ENCODE results near the gene ELOVL6. TPM values are rescaled to one million over a fixed set of nuclear protein-coding genes. Genes with fewer than 3 reads are reported as not detected.

ELOVL6 gene
- total and polyA plus RNA-seq, 9 of the 15 experiments (the other 6 are each of a cell fraction or from before 2014, with no cell fraction given): 18.3 to 82.6 (median 46.0) TPM

DNA sequence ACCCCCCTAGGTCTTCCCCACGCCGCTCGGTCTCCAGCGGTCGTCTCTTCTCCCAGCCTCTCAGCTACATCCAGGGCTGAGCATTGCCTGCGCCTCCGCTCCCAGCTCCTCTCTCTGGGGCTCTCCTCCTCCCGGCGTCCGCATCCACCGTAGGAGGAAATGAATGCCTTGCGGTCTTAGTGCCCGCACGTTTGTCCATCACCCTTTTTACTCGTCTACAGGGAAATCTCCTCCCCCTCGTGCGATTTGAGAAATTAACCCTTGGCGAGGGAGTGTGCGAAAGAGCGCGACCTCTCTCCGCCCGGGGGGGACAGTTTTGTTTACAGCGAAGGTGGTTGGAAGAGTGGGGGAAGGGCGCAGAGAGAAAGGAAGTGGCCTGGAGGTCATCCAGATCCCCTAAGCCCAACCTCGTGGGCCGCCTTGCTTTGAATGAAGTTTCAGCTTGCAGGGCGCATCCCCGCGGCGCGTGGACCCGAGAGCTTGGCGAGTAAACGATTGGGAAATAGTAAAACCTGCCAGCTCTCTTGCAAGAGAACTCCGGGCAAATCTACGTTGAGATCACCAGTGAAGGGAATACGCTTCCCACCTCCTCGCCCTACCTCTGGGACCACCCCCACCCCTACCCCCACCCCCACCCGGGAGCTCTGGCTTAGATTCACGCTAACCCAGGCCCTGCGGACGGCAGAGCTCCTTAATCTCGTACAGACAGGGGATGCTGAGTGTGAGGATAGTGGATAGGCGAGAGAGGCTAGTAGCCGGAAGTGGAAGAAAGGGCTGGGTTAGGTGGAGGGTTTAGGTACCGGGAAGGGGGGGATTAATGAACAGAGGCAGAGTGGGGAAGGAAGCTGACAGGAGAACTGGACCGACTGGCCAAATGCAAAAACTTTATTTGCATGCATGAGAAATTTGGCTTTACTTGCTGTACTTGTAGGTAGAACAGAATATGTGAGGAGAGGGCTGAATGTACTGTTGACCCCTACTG, at the start of gene ELOVL6 (continued):
- TF ChIP-seq, protein P1, sequence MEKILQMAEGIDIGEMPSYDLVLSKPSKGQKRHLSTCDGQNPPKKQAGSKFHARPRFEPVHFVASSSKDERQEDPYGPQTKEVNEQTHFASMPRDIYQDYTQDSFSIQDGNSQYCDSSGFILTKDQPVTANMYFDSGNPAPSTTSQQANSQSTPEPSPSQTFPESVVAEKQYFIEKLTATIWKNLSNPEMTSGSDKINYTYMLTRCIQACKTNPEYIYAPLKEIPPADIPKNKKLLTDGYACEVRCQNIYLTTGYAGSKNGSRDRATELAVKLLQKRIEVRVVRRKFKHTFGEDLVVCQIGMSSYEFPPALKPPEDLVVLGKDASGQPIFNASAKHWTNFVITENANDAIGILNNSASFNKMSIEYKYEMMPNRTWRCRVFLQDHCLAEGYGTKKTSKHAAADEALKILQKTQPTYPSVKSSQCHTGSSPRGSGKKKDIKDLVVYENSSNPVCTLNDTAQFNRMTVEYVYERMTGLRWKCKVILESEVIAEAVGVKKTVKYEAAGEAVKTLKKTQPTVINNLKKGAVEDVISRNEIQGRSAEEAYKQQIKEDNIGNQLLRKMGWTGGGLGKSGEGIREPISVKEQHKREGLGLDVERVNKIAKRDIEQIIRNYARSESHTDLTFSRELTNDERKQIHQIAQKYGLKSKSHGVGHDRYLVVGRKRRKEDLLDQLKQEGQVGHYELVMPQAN (IDR thresholded peaks at IDR 0.05; ENCODE audit: borderline replicate concordance): no peak; the same call in 1 of the 2 replicates
- peak; percentile 56 for TF ChIP-seq EGR1 (conservative IDR thresholded peaks at IDR 0.05)
- no peak for TF ChIP-seq SMAD1 (IDR thresholded peaks at IDR 0.05; ENCODE audit: low read depth, low read length, partially characterized antibody)
- TF ChIP-seq ZBED1 (IDR thresholded peaks at IDR 0.05): no peak
- TF ChIP-seq TEAD1 (CRISPR knock-in tag; IDR thresholded peaks at IDR 0.05): no peak
- TF ChIP-seq MAFF (IDR thresholded peaks at IDR 0.05; ENCODE audit: low read length): no peak
- TF ChIP-seq ZNF699 (CRISPR knock-in tag; IDR thresholded peaks at IDR 0.05; ENCODE audit: insufficient replicate concordance): no peak
- peak; percentile 82 for TF ChIP-seq CXXC5 (CRISPR knock-in tag; IDR thresholded peaks at IDR 0.05)
- TF ChIP-seq, protein P2, sequence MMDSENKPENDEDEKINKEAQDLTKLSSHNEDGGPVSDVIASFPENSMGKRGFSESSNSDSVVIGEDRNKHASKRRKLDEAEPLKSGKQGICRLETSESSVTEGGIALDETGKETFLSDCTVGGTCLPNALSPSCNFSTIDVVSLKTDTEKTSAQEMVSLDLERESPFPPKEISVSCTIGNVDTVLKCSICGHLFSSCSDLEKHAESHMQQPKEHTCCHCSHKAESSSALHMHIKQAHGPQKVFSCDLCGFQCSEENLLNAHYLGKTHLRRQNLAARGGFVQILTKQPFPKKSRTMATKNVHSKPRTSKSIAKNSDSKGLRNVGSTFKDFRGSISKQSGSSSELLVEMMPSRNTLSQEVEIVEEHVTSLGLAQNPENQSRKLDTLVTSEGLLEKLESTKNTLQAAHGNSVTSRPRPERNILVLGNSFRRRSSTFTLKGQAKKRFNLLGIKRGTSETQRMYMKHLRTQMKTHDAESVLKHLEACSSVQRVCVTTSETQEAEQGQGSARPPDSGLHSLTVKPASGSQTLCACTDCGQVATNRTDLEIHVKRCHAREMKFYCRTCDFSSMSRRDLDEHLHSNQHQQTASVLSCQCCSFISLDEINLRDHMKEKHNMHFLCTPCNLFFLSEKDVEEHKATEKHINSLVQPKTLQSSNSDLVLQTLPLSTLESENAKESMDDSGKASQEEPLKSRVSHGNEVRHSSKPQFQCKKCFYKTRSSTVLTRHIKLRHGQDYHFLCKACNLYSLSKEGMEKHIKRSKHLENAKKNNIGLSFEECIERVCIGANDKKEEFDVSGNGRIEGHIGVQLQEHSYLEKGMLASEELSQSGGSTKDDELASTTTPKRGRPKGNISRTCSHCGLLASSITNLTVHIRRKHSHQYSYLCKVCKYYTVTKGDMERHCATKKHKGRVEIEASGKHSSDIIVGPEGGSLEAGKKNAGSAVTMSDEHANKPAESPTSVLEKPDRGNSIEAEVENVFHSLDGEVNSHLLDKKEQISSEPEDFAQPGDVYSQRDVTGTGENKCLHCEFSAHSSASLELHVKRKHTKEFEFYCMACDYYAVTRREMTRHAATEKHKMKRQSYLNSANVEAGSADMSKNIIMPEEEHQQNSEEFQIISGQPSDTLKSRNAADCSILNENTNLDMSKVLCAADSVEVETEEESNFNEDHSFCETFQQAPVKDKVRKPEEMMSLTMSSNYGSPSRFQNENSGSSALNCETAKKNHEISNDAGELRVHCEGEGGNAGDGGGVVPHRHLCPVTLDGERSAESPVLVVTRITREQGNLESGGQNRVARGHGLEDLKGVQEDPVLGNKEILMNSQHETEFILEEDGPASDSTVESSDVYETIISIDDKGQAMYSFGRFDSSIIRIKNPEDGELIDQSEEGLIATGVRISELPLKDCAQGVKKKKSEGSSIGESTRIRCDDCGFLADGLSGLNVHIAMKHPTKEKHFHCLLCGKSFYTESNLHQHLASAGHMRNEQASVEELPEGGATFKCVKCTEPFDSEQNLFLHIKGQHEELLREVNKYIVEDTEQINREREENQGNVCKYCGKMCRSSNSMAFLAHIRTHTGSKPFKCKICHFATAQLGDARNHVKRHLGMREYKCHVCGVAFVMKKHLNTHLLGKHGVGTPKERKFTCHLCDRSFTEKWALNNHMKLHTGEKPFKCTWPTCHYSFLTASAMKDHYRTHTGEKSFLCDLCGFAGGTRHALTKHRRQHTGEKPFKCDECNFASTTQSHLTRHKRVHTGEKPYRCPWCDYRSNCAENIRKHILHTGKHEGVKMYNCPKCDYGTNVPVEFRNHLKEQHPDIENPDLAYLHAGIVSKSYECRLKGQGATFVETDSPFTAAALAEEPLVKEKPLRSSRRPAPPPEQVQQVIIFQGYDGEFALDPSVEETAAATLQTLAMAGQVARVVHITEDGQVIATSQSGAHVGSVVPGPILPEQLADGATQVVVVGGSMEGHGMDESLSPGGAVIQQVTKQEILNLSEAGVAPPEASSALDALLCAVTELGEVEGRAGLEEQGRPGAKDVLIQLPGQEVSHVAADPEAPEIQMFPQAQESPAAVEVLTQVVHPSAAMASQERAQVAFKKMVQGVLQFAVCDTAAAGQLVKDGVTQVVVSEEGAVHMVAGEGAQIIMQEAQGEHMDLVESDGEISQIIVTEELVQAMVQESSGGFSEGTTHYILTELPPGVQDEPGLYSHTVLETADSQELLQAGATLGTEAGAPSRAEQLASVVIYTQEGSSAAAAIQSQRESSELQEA (IDR thresholded peaks at IDR 0.05; ENCODE audit: low read depth): no peak
- TF ChIP-seq SMARCE1 (IDR thresholded peaks at IDR 0.05): peak; percentile 53
- TF ChIP-seq ZNF830 (CRISPR knock-in tag; IDR thresholded peaks at IDR 0.05): no peak
- TF ChIP-seq, protein P3, sequence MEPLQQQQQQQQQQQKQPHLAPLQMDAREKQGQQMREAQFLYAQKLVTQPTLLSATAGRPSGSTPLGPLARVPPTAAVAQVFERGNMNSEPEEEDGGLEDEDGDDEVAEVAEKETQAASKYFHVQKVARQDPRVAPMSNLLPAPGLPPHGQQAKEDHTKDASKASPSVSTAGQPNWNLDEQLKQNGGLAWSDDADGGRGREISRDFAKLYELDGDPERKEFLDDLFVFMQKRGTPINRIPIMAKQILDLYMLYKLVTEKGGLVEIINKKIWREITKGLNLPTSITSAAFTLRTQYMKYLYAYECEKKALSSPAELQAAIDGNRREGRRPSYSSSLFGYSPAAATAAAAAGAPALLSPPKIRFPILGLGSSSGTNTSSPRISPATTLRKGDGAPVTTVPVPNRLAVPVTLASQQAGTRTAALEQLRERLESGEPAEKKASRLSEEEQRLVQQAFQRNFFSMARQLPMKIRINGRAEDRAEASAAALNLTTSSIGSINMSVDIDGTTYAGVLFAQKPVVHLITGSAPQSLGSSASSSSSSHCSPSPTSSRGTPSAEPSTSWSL (CRISPR knock-in tag; IDR thresholded peaks at IDR 0.05; ENCODE audit: borderline replicate concordance): no peak
- no peak for TF ChIP-seq ZNF436 (CRISPR knock-in tag; IDR thresholded peaks at IDR 0.05)
